Testis (tissue), 2 donors: Measurements from ENCODE around the gene TSPYL2.
A peak's percentile ranks its signal among the peaks of the same experiment; 100 is the strongest.

Experiments used
- POLR2A ChIP-seq: fragments of 450-650 bp; IDR thresholded peaks from one replicate; pipeline ENCODE4 v1.6.1; 2017; ENCODE audit warnings: antibody characterized with exemption, mild to moderate bottlenecking, moderate library complexity
- TF ChIP-seq, protein P1 (sequence below), 3 experiments: fragments of 450-650 bp in 2 of 3; fragments of 200-600 bp in 1 of 3; sonication (generic) in 1 of 3; IDR thresholded peaks; one replicate each; pipeline ENCODE4 v1.5.1; 2016 to 2019; ENCODE audit warnings: antibody characterized with exemption in 3 of 3, mild to moderate bottlenecking in 2 of 3, moderate library complexity in 1 of 3

DNA sequence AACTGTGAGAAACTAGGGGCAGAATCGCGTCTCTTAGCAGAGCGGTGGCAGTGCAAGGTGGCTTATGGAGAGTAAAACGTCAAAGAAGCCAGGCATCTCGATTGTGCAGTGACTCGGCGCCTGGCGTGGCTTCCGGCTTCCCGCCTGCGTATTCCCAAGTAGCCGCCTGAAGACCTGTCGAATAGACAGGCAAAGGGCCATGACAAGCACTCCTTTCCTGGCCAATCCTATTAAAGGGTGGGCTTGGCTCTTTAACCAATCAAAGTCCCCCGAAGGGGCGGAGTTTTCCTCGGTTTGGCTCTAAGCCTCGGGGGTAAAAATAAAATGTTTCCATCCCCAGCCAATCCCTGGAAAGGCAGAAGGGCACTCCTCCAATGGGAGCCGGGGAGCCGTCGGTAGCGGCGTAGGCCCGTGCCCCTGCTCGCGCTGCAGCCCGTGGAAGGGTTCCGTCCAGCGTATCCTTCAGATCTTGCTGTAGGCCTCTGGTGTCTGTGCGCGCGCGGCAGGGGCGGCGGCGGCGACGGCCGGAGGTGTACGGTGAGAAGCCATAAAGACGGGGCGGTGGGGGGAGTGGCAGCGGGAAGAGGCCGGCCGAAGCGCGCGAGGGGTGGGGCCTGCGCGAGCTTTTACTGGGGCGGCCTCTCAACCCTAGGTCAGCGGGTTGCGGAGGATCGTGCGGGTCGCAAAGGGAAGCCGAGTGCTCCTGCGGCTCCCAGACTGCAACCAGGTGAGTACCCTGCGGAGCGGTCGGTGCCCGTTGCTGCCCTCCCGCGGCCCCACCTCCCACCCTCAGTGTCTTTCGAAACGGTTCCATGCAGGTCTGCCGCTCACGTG is 11.8 kb downstream of the TSPYL2 start, which contains the start of gene KANTR:
- TF ChIP-seq, protein P1, sequence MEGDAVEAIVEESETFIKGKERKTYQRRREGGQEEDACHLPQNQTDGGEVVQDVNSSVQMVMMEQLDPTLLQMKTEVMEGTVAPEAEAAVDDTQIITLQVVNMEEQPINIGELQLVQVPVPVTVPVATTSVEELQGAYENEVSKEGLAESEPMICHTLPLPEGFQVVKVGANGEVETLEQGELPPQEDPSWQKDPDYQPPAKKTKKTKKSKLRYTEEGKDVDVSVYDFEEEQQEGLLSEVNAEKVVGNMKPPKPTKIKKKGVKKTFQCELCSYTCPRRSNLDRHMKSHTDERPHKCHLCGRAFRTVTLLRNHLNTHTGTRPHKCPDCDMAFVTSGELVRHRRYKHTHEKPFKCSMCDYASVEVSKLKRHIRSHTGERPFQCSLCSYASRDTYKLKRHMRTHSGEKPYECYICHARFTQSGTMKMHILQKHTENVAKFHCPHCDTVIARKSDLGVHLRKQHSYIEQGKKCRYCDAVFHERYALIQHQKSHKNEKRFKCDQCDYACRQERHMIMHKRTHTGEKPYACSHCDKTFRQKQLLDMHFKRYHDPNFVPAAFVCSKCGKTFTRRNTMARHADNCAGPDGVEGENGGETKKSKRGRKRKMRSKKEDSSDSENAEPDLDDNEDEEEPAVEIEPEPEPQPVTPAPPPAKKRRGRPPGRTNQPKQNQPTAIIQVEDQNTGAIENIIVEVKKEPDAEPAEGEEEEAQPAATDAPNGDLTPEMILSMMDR (IDR thresholded peaks at IDR 0.05) = no peak
- peak; percentile 14 for TF ChIP-seq POLR2A
